ENCODE results near the gene NGFR. TPM values are rescaled to one million over a fixed set of nuclear protein-coding genes. Genes with fewer than 3 reads are reported as not detected.

The NGFR gene
- total and polyA plus RNA-seq, 9 of the 15 experiments (the other 6 are each of a cell fraction or from before 2014, with no cell fraction given): 0.07 to 0.23 (median 0.13) TPM; not detected in 4

DNA sequence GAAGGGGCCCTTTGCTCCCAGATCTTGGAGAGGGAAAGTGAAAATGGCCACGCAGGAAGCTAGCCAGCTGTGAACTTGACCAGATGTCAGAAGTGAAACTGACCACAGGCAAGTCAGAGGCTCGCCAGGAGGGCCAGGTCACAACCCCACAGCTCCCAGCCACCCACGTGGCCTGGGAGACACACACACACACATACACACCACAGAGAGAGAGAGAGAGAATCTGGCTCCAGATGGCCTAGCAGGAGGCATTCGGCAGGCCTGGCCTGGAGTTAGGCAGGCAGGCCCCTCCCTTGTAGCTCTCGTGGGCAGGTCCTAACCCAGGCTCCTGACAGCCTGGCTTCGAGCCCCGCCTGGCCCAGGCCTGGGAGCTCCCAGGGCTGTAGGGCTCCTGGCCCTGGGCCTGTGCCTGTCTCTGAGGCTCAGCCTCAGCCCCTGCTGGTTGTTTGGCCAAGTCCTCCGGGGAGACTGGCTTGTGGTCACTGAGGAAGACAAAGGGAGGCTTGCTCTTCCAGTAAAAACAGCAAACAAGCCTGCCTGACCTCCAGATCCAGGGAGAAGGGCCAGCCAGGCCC is 20.2 kb downstream of the NGFR start (continued):
- no peak for TF ChIP-seq ZNF408 (CRISPR knock-in tag; IDR thresholded peaks at IDR 0.05; ENCODE audit: low read depth)
- TF ChIP-seq, protein P1, sequence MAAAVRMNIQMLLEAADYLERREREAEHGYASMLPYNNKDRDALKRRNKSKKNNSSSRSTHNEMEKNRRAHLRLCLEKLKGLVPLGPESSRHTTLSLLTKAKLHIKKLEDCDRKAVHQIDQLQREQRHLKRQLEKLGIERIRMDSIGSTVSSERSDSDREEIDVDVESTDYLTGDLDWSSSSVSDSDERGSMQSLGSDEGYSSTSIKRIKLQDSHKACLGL (CRISPR knock-in tag; IDR thresholded peaks at IDR 0.05; ENCODE audit: borderline replicate concordance, poor library complexity, severe bottlenecking): no peak
- peak; percentile 48; the same call in 1 of the 2 replicates for TF ChIP-seq NFIC (IDR thresholded peaks at IDR 0.05)
- TF ChIP-seq, protein P2, sequence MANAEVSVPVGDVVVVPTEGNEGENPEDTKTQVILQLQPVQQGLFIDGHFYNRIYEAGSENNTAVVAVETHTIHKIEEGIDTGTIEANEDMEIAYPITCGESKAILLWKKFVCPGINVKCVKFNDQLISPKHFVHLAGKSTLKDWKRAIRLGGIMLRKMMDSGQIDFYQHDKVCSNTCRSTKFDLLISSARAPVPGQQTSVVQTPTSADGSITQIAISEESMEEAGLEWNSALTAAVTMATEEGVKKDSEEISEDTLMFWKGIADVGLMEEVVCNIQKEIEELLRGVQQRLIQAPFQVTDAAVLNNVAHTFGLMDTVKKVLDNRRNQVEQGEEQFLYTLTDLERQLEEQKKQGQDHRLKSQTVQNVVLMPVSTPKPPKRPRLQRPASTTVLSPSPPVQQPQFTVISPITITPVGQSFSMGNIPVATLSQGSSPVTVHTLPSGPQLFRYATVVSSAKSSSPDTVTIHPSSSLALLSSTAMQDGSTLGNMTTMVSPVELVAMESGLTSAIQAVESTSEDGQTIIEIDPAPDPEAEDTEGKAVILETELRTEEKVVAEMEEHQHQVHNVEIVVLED (CRISPR knock-in tag; IDR thresholded peaks at IDR 0.05): no peak
- TF ChIP-seq, protein P3, sequence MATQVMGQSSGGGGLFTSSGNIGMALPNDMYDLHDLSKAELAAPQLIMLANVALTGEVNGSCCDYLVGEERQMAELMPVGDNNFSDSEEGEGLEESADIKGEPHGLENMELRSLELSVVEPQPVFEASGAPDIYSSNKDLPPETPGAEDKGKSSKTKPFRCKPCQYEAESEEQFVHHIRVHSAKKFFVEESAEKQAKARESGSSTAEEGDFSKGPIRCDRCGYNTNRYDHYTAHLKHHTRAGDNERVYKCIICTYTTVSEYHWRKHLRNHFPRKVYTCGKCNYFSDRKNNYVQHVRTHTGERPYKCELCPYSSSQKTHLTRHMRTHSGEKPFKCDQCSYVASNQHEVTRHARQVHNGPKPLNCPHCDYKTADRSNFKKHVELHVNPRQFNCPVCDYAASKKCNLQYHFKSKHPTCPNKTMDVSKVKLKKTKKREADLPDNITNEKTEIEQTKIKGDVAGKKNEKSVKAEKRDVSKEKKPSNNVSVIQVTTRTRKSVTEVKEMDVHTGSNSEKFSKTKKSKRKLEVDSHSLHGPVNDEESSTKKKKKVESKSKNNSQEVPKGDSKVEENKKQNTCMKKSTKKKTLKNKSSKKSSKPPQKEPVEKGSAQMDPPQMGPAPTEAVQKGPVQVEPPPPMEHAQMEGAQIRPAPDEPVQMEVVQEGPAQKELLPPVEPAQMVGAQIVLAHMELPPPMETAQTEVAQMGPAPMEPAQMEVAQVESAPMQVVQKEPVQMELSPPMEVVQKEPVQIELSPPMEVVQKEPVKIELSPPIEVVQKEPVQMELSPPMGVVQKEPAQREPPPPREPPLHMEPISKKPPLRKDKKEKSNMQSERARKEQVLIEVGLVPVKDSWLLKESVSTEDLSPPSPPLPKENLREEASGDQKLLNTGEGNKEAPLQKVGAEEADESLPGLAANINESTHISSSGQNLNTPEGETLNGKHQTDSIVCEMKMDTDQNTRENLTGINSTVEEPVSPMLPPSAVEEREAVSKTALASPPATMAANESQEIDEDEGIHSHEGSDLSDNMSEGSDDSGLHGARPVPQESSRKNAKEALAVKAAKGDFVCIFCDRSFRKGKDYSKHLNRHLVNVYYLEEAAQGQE (IDR thresholded peaks at IDR 0.05; ENCODE audit: borderline replicate concordance): no peak
- TF ChIP-seq, protein P3 (CRISPR knock-in tag; IDR thresholded peaks at IDR 0.05; ENCODE audit: low read depth): no peak
- TF ChIP-seq ELF1 (tag; IDR thresholded peaks at IDR 0.05): no peak
- TF ChIP-seq ZFPM2 (CRISPR knock-in tag; IDR thresholded peaks at IDR 0.05): no peak
- TF ChIP-seq DACH1 (IDR thresholded peaks at IDR 0.05; ENCODE audit: partially characterized antibody): no peak
- no peak for TF ChIP-seq PHB2 (IDR thresholded peaks at IDR 0.05; ENCODE audit: low read depth)
- TF ChIP-seq, protein P4, sequence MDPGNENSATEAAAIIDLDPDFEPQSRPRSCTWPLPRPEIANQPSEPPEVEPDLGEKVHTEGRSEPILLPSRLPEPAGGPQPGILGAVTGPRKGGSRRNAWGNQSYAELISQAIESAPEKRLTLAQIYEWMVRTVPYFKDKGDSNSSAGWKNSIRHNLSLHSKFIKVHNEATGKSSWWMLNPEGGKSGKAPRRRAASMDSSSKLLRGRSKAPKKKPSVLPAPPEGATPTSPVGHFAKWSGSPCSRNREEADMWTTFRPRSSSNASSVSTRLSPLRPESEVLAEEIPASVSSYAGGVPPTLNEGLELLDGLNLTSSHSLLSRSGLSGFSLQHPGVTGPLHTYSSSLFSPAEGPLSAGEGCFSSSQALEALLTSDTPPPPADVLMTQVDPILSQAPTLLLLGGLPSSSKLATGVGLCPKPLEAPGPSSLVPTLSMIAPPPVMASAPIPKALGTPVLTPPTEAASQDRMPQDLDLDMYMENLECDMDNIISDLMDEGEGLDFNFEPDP (CRISPR knock-in tag; IDR thresholded peaks at IDR 0.05): no peak
- no peak for TF ChIP-seq TAF1 (IDR thresholded peaks at IDR 0.05; ENCODE audit: control insufficient read depth, extremely low read depth, insufficient read depth, low read length, severe bottlenecking)
- no peak for TF ChIP-seq RBM15 (IDR thresholded peaks at IDR 0.05; ENCODE audit: insufficient read depth, low read length)
- TF ChIP-seq DNMT1 (IDR thresholded peaks at IDR 0.05): no peak
- peak; percentile 86 for TF ChIP-seq CBFB (CRISPR knock-in tag; IDR thresholded peaks at IDR 0.05)
- no peak for TF ChIP-seq TFAM (CRISPR knock-in tag; conservative IDR thresholded peaks at IDR 0.05)
- 0 out of 2 replicates have a peak, but pooled peaks have one; percentile 28 for TF ChIP-seq ARID1B (IDR thresholded peaks at IDR 0.05)
- TF ChIP-seq HIVEP1 (CRISPR knock-in tag; IDR thresholded peaks at IDR 0.05): no peak
